Mesendoderm (in vitro differentiated cells): ENCODE measurements around the gene TMEM108.

Source experiments
- DNase-seq: peaks from one replicate; pipeline ENCODE4 v3.0.0; 2013
- H2AK5ac ChIP-seq: 2 replicates; pipeline ENCODE4 v1.6.1; 2013; ENCODE audit warnings: low read length, inconsistent platforms
- H2BK120ac ChIP-seq: 2 replicates; pipeline ENCODE4 v1.6.1; 2013; ENCODE audit warnings: low read depth, mild to moderate bottlenecking, low read length, moderate library complexity, mixed read lengths
- H2BK15ac ChIP-seq: replicated peaks from 2 replicates; pipeline ENCODE4 v1.6.1; 2013; ENCODE audit warnings: low read depth, mild to moderate bottlenecking, moderate library complexity
- H2BK5ac ChIP-seq: 2 replicates; pipeline ENCODE4 v1.6.1; 2013; ENCODE audit warnings: low read length, inconsistent platforms
- H3K18ac ChIP-seq: 2 replicates; pipeline ENCODE4 v1.6.1; 2013; ENCODE audit warnings: mild to moderate bottlenecking, low read length, mixed read lengths
- H3K23ac ChIP-seq: one replicate; pipeline ENCODE4 v1.6.1; 2013; ENCODE audit warnings: low read length
- H3K27ac ChIP-seq: 2 replicates; pipeline ENCODE4 v1.5.1; 2013; ENCODE audit warnings: low read depth, mild to moderate bottlenecking, inconsistent platforms, low read length, moderate library complexity
- H3K27me3 ChIP-seq: 2 replicates; pipeline ENCODE4 v1.6.1; 2013; ENCODE audit warnings: low read length, control low read depth, mild to moderate bottlenecking, inconsistent platforms; ENCODE audit not compliant: insufficient read depth, poor library complexity
- H3K36me3 ChIP-seq: 2 replicates; pipeline ENCODE4 v1.6.1; 2013; ENCODE audit warnings: low read length, inconsistent platforms; ENCODE audit not compliant: control insufficient read depth, insufficient read depth
- H3K4ac ChIP-seq: one replicate; pipeline ENCODE4 v1.6.1; 2013; ENCODE audit warnings: low read depth, mild to moderate bottlenecking, low read length, moderate library complexity
- H3K4me1 ChIP-seq: 2 replicates; pipeline ENCODE4 v1.6.1; 2013; ENCODE audit warnings: low read depth, low read length, inconsistent platforms; ENCODE audit not compliant: control insufficient read depth
- H3K4me2 ChIP-seq: 2 replicates; pipeline ENCODE4 v1.6.1; 2013; ENCODE audit warnings: low read length
- H3K4me3 ChIP-seq: 2 replicates; pipeline ENCODE4 v1.5.1; 2013; ENCODE audit warnings: mild to moderate bottlenecking, low read length
- H3K56ac ChIP-seq: one replicate; pipeline ENCODE4 v1.6.1; 2013; ENCODE audit warnings: low read length
- H3K79me1 ChIP-seq: 2 replicates; pipeline ENCODE4 v1.6.1; 2013; ENCODE audit warnings: low read length, inconsistent platforms
- H3K79me2 ChIP-seq: 2 replicates; pipeline ENCODE4 v1.6.1; 2013; ENCODE audit warnings: mild to moderate bottlenecking, low read length; ENCODE audit not compliant: control insufficient read depth, insufficient read depth
- H3K9ac ChIP-seq: 2 replicates; pipeline ENCODE4 v1.6.1; 2013; ENCODE audit warnings: low read length, inconsistent platforms
- H4K5ac ChIP-seq: one replicate; pipeline ENCODE4 v1.6.1; 2013; ENCODE audit warnings: low read length
- H4K8ac ChIP-seq: one replicate; pipeline ENCODE4 v1.6.1; 2013; ENCODE audit warnings: low read depth, mild to moderate bottlenecking, control low read depth, low read length, moderate library complexity
- WGBS: extraction: QIAGEN DNeasy Blood & Tissue Kit; methylation state at CpG from one replicate; pipeline ENCODE4 v1.1.7; 2013; ENCODE audit warnings: low lambda C conversion rate, missing lambda C conversion rate; ENCODE audit not compliant: insufficient coverage; ENCODE audit errors: extremely low coverage; 5-methylcytosine and 5-hydroxymethylcytosine counted together

Gene TMEM108

GRCh38 chr3:133330522-133330921 is 292.3 kb downstream of the TMEM108 start:
- Histone ChIP-seq H3K27me3 (no peaks in the 10 kb centered on the region), H3K36me3 (no peaks in the 10 kb centered on the region), H2BK5ac (no peak overlapping the region), H3K4me1 (peaks cover 10% of the 10 kb centered on the region), H3K4me2 (no peak overlapping the region), H3K23ac (no peak overlapping the region), H3K56ac (no peak overlapping the region), H3K27ac (no peak overlapping the region), H2BK15ac (no peak overlapping the region), H2AK5ac (no peak overlapping the region), H2BK120ac (no peak overlapping the region), H3K79me1 (no peaks in the 10 kb centered on the region), H3K9ac (no peak overlapping the region), H4K8ac (no peak overlapping the region), H4K5ac (no peak overlapping the region), H3K4ac (no peak overlapping the region), H3K18ac (no peak overlapping the region), H3K79me2 (no peaks in the 10 kb centered on the region), H3K4me3 (no peak overlapping the region)
- no peak for DNase-seq

DNA sequence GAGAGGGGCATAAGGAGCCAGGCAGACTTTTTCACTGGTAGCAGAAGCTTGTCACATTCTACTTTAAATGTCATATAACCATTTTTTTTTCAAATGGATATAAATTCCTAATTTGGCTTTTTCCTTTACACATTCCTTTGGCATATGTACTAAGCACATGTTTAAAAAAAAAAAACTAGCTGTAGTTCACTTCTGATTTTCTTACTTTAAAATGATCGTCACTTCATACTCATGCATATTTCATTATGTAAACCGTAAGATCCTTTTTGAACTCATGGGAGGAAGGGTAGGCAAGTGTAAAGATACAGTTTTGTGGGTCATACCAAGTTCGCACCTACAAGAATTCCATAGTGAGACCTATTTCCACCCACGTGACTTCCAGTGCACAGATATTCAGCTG is 316.5 kb downstream of the TMEM108 start:
- H2BK5ac ChIP-seq: no peak overlapping the region
- H3K4me2 ChIP-seq: no peak overlapping the region
- no peak overlapping the region for H3K18ac ChIP-seq
- no peak overlapping the region for H3K4ac ChIP-seq
- no peak overlapping the region for H3K56ac ChIP-seq
- no peaks in the 10 kb centered on the region for H3K79me2 ChIP-seq
- no peak overlapping the region for H2BK120ac ChIP-seq
- H3K4me3 ChIP-seq: no peak overlapping the region
- H3K79me1 ChIP-seq: no peaks in the 10 kb centered on the region
- no peaks in the 10 kb centered on the region for H3K36me3 ChIP-seq
- H2BK15ac ChIP-seq: no peak overlapping the region
- H4K5ac ChIP-seq: no peak overlapping the region
- H4K8ac ChIP-seq: no peak overlapping the region
- H3K4me1 ChIP-seq: no peaks in the 10 kb centered on the region
- no peak overlapping the region for H2AK5ac ChIP-seq
- WGBS: no CpG with 5 or more reads among the region's 4 CpGs
- H3K23ac ChIP-seq: no peak overlapping the region
- no peak overlapping the region for H3K9ac ChIP-seq
- no peak overlapping the region for H3K27ac ChIP-seq
- DNase-seq: no peak
- H3K27me3 ChIP-seq: no peaks in the 10 kb centered on the region

DNA sequence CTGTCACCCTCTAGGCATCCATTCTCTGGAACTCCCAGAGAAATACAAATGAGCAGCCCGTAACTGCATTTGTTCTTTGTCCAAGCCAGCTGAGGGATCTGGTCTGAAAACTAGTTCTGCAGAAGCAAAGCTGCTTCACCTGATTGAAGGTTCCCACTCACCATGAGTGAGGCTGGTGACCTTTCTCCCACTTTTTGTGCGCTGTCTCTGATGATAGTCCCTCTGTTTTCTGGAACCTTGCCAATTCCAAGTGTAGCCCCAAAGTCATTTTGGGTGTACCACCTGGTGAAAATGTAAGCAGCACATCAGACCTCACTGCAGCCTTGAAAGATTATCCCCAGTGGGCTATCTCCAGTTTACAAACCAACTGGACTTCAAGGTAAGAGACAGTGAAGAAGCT is 322.3 kb downstream of the TMEM108 start:
- H4K8ac ChIP-seq: no peak overlapping the region
- no peak for DNase-seq
- H3K4ac ChIP-seq: no peak overlapping the region
- H3K36me3 ChIP-seq: no peaks in the 10 kb centered on the region
- no peak overlapping the region for H3K9ac ChIP-seq
- no peak overlapping the region for H2BK120ac ChIP-seq
- no peaks in the 10 kb centered on the region for H3K27me3 ChIP-seq
- no peaks in the 10 kb centered on the region for H3K79me2 ChIP-seq
- H3K23ac ChIP-seq: no peak overlapping the region
- H3K27ac ChIP-seq: no peak overlapping the region
- H2BK5ac ChIP-seq: no peak overlapping the region
- no peak overlapping the region for H3K4me3 ChIP-seq
- H3K18ac ChIP-seq: no peak overlapping the region
- no peak overlapping the region for H2AK5ac ChIP-seq
- WGBS: no CpG with 5 or more reads among the region's 2 CpGs
- H3K56ac ChIP-seq: no peak overlapping the region
- no peaks in the 10 kb centered on the region for H3K79me1 ChIP-seq
- no peak overlapping the region for H2BK15ac ChIP-seq
- H3K4me2 ChIP-seq: no peak overlapping the region
- H4K5ac ChIP-seq: no peak overlapping the region
- no peaks in the 10 kb centered on the region for H3K4me1 ChIP-seq

GRCh38 chr3:133361011-133361410 is 322.8 kb downstream of the TMEM108 start:
- no peak for DNase-seq
- Histone ChIP-seq H2BK15ac (no peak overlapping the region), H4K5ac (no peak overlapping the region), H3K4me3 (no peak overlapping the region), H3K4me1 (no peaks in the 10 kb centered on the region), H4K8ac (no peak overlapping the region), H2BK120ac (no peak overlapping the region), H3K27me3 (no peaks in the 10 kb centered on the region), H3K9ac (no peak overlapping the region), H3K79me1 (no peaks in the 10 kb centered on the region), H3K4me2 (no peak overlapping the region), H3K27ac (no peak overlapping the region), H3K4ac (no peak overlapping the region), H3K79me2 (no peaks in the 10 kb centered on the region), H3K23ac (no peak overlapping the region), H3K56ac (no peak overlapping the region), H2AK5ac (no peak overlapping the region), H2BK5ac (no peak overlapping the region), H3K36me3 (no peaks in the 10 kb centered on the region), H3K18ac (no peak overlapping the region)
- WGBS: no CpG with 5 or more reads among the region's 2 CpGs

DNA sequence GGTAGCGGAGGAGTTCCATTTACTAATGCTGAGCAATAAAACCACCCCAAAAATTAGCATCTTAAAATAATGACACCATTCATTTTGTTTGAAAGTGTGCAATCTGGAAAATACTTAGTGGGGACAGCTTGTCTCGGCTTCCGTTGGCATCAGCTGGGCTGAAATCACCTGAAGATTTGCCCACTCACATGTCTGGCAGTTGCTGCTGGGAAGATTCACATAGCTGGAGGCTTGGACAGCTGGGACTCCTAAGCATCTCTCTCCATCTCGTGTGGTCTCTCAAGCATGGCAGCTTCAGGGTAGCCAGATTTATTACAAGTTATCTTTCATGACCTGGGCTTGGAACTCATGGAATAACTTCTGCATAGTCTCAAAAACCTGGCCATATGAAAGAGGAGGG is 323.2 kb downstream of the TMEM108 start:
- H3K79me2 ChIP-seq: no peaks in the 10 kb centered on the region
- WGBS: no CpG with 5 or more reads among the region's 4 CpGs
- no peak overlapping the region for H3K56ac ChIP-seq

GRCh38 chr3:133362539-133362938 is 324.3 kb downstream of the TMEM108 start:
- Histone ChIP-seq H3K27me3 (no peaks in the 10 kb centered on the region), H3K36me3 (no peaks in the 10 kb centered on the region), H3K4me2 (no peak overlapping the region), H3K79me1 (no peaks in the 10 kb centered on the region), H3K4me1 (no peaks in the 10 kb centered on the region), H3K23ac (no peak overlapping the region), H3K18ac (no peak overlapping the region), H3K56ac (no peak overlapping the region), H2AK5ac (no peak overlapping the region), H2BK15ac (no peak overlapping the region), H3K4me3 (no peak overlapping the region), H4K5ac (no peak overlapping the region), H3K27ac (no peak overlapping the region), H3K4ac (no peak overlapping the region), H3K79me2 (no peaks in the 10 kb centered on the region), H3K9ac (no peak overlapping the region), H4K8ac (no peak overlapping the region), H2BK120ac (no peak overlapping the region), H2BK5ac (no peak overlapping the region)
- WGBS: no CpG with 5 or more reads among the region's 4 CpGs
- DNase-seq: no peak

More for the DNA sequence above, 323.2 kb downstream of the TMEM108 start:
- Histone ChIP-seq H2BK5ac (no peak overlapping the region), H4K5ac (no peak overlapping the region), H2BK15ac (no peak overlapping the region), H3K4ac (no peak overlapping the region), H2BK120ac (no peak overlapping the region), H3K18ac (no peak overlapping the region), H3K79me1 (no peaks in the 10 kb centered on the region), H3K23ac (no peak overlapping the region), H3K27me3 (no peaks in the 10 kb centered on the region), H4K8ac (no peak overlapping the region), H3K27ac (no peak overlapping the region), H3K4me1 (no peaks in the 10 kb centered on the region), H3K36me3 (no peaks in the 10 kb centered on the region), H3K4me2 (no peak overlapping the region), H3K9ac (no peak overlapping the region), H2AK5ac (no peak overlapping the region), H3K4me3 (no peak overlapping the region)
- no peak for DNase-seq
